ENCODE data around the gene SLFNL1. TPM values are rescaled to one million over a fixed set of nuclear protein-coding genes. Genes with fewer than 3 reads are reported as not detected.

SLFNL1 gene
- total and polyA plus RNA-seq, 2 experiments from 2014 or later, result 0.14 to 0.29 TPM

DNA sequence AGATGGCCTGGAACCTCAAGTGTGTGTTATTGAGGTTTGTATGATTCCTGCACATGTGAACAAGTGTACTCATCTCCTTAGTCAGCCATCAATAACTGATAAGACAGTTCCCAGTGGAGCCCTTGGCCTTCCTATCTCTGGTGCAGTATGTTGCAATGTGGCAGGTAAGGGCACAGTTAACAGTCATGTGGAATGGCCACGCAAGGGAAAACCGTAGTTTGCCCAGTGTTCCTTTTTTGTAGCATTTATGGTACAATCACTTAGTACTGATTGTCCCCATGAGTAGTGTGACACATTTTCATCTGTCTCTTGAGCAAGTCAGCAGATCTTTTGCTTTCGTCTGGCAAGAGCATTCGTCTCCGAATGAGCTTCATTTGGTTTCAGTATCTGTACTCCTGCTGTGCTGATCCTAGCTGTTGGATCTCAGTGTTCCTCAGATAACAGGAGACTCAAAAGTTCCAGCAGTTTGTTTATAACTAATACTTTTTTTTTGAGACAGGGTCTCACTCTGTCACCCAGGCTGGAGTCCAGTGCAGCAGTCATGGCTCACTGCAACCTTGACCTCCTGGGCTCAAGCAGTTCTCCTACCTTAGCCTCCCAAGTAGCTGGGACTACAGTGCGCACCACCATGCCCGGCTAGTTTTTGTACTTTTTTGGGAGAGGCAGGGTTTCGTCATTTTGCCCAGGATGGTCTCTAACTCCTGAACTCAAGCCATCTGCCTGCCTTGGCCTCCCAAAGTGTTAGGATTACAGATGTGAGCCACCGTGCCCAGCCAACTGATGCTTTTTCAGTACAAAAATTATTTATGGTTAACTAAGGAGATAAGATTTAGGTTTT is 33.9 kb downstream of the SLFNL1 start (continued):
- TF ChIP-seq EZH2phosphoT487 (IDR thresholded peaks at IDR 0.05; ENCODE audit: unreplicated experiment) (no peak), ETS1 (IDR thresholded peaks at IDR 0.05) (no peak), CREB1 (CRISPR knock-in tag; IDR thresholded peaks at IDR 0.05; ENCODE audit: low read depth) (no peak), NANOG (IDR thresholded peaks at IDR 0.05; ENCODE audit: borderline replicate concordance) (no peak)

GRCh38 chr1:40986956-40987355 is 34.6 kb downstream of the SLFNL1 start:
- H3K27me3 ChIP-seq (ENCODE audit: insufficient read depth), result no peaks in the 10 kb centered on the region
- no peak overlapping the region for H3K4me2 ChIP-seq
- Mint-ChIP-seq H3K4me3 (no peak overlapping the region), H3K9me3 (no peaks in the 10 kb centered on the region; the same call in 2 of the 3 replicates), H3K36me3 (ENCODE audit: low read depth) (peaks cover 92% of the 10 kb centered on the region), H3K27me3 (ENCODE audit: insufficient read depth, low read depth, poor library complexity) (no peaks in the 10 kb centered on the region), H3K4me1 (peaks cover 5% of the 10 kb centered on the region), H3K27ac (no peak overlapping the region)
- peaks cover 28% of the 10 kb centered on the region for H4K20me1 ChIP-seq (replicated peaks; ENCODE audit: insufficient read depth)
- H3K79me2 ChIP-seq (replicated peaks; ENCODE audit: insufficient read depth), result peaks cover 43% of the 10 kb centered on the region
- H2AFZ ChIP-seq, result no peak overlapping the region
- 0 out of 2 replicates have a peak, but pooled peaks cover 7% of the 10 kb centered on the region for H3F3A ChIP-seq (replicated peaks; ENCODE audit: low read depth)
- no peaks in the 10 kb centered on the region for H3K9me2 ChIP-seq (ENCODE audit: insufficient read depth)
- DNase-seq (ENCODE audit: low spot score), result no peak
- no peak overlapping the region for H3K27ac ChIP-seq (ENCODE audit: low read depth)
- no peak for ATAC-seq
- H3K4me3 ChIP-seq, result no peak overlapping the region
- H3K36me3 ChIP-seq (ENCODE audit: insufficient read depth), result peaks cover 76% of the 10 kb centered on the region
- peaks cover 5% of the 10 kb centered on the region for H3K4me1 ChIP-seq (ENCODE audit: insufficient read depth)
- TF ChIP-seq ETS1 (IDR thresholded peaks at IDR 0.05) (no peak), ZNF331 (CRISPR knock-in tag; IDR thresholded peaks at IDR 0.05; ENCODE audit: low read depth) (no peak), CREB1 (CRISPR knock-in tag; IDR thresholded peaks at IDR 0.05; ENCODE audit: low read depth) (no peak), ZNF114 (CRISPR knock-in tag; IDR thresholded peaks at IDR 0.05) (no peak), REST (IDR thresholded peaks at IDR 0.05; ENCODE audit: unreplicated experiment) (no peak), JUNB (IDR thresholded peaks at IDR 0.05; ENCODE audit: unreplicated experiment) (no peak), STAT1 (IDR thresholded peaks at IDR 0.05; ENCODE audit: unreplicated experiment) (no peak)
- TF ChIP-seq, protein P1, sequence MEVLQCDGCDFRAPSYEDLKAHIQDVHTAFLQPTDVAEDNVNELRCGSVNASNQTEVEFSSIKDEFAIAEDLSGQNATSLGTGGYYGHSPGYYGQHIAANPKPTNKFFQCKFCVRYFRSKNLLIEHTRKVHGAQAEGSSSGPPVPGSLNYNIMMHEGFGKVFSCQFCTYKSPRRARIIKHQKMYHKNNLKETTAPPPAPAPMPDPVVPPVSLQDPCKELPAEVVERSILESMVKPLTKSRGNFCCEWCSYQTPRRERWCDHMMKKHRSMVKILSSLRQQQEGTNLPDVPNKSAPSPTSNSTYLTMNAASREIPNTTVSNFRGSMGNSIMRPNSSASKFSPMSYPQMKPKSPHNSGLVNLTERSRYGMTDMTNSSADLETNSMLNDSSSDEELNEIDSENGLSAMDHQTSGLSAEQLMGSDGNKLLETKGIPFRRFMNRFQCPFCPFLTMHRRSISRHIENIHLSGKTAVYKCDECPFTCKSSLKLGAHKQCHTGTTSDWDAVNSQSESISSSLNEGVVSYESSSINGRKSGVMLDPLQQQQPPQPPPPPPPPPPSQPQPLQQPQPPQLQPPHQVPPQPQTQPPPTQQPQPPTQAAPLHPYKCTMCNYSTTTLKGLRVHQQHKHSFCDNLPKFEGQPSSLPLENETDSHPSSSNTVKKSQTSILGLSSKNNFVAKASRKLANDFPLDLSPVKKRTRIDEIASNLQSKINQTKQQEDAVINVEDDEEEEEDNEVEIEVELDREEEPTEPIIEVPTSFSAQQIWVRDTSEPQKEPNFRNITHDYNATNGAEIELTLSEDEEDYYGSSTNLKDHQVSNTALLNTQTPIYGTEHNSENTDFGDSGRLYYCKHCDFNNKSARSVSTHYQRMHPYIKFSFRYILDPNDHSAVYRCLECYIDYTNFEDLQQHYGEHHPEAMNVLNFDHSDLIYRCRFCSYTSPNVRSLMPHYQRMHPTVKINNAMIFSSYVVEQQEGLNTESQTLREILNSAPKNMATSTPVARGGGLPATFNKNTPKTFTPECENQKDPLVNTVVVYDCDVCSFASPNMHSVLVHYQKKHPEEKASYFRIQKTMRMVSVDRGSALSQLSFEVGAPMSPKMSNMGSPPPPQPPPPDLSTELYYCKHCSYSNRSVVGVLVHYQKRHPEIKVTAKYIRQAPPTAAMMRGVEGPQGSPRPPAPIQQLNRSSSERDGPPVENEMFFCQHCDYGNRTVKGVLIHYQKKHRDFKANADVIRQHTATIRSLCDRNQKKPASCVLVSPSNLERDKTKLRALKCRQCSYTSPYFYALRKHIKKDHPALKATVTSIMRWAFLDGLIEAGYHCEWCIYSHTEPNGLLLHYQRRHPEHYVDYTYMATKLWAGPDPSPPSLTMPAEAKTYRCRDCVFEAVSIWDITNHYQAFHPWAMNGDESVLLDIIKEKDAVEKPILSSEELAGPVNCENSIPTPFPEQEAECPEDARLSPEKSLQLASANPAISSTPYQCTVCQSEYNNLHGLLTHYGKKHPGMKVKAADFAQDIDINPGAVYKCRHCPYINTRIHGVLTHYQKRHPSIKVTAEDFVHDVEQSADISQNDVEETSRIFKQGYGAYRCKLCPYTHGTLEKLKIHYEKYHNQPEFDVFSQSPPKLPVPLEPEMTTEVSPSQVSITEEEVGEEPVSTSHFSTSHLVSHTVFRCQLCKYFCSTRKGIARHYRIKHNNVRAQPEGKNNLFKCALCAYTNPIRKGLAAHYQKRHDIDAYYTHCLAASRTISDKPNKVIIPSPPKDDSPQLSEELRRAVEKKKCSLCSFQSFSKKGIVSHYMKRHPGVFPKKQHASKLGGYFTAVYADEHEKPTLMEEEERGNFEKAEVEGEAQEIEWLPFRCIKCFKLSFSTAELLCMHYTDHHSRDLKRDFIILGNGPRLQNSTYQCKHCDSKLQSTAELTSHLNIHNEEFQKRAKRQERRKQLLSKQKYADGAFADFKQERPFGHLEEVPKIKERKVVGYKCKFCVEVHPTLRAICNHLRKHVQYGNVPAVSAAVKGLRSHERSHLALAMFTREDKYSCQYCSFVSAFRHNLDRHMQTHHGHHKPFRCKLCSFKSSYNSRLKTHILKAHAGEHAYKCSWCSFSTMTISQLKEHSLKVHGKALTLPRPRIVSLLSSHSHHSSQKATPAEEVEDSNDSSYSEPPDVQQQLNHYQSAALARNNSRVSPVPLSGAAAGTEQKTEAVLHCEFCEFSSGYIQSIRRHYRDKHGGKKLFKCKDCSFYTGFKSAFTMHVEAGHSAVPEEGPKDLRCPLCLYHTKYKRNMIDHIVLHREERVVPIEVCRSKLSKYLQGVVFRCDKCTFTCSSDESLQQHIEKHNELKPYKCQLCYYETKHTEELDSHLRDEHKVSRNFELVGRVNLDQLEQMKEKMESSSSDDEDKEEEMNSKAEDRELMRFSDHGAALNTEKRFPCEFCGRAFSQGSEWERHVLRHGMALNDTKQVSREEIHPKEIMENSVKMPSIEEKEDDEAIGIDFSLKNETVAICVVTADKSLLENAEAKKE (CRISPR knock-in tag; IDR thresholded peaks at IDR 0.05), result no peak

Measured in GM23338 (cell line).